GM23338 (cell line): ENCODE results near the gene SYNCRIP. TPM values are rescaled to one million over a fixed set of nuclear protein-coding genes. Genes with fewer than 3 reads are reported as not detected.

Source experiments
- ATAC-seq: fragments of 200-7000 bp; cut with Tn5 transposase; 3 replicates; pipeline ENCODE4 v1.9.1; 2020
- DNase-seq: peaks from one replicate; pipeline ENCODE4 v3.0.0-alpha.2; 2015; ENCODE audit warnings: low spot score
- H2AFZ ChIP-seq: fragments of 200-600 bp; sonication (generic); 2 replicates; pipeline ENCODE4 v1.8.0; 2016; ENCODE audit warnings: antibody characterized with exemption, mild to moderate bottlenecking, moderate library complexity
- H3F3A ChIP-seq: fragments of 200-600 bp; sonication (generic); replicated peaks from 2 replicates; pipeline ENCODE4 v1.8.0; 2017; ENCODE audit warnings: antibody characterized with exemption, mixed run types, low read depth
- H3K27ac ChIP-seq: fragments of 200-600 bp; sonication (generic); 2 replicates; pipeline ENCODE4 v1.6.1; 2016; ENCODE audit warnings: low read depth
- H3K27me3 ChIP-seq: fragments of 200-600 bp; sonication (generic); 2 replicates; pipeline ENCODE4 v1.8.0; 2016; ENCODE audit warnings: mild to moderate bottlenecking, mixed run types, moderate library complexity; ENCODE audit not compliant: insufficient read depth
- H3K36me3 ChIP-seq: fragments of 200-600 bp; sonication (generic); 2 replicates; pipeline ENCODE4 v1.8.0; 2016; ENCODE audit warnings: mild to moderate bottlenecking; ENCODE audit not compliant: insufficient read depth
- H3K4me1 ChIP-seq: fragments of 200-600 bp; sonication (generic); 2 replicates; pipeline ENCODE4 v1.8.0; 2016; ENCODE audit warnings: mild to moderate bottlenecking, moderate library complexity; ENCODE audit not compliant: insufficient read depth
- H3K4me2 ChIP-seq: fragments of 200-600 bp; sonication (generic); 2 replicates; pipeline ENCODE4 v1.7.1; 2017; ENCODE audit warnings: mixed run types
- H3K4me3 ChIP-seq: fragments of 200-600 bp; sonication (generic); 2 replicates; pipeline ENCODE4 v1.6.1; 2016; ENCODE audit warnings: mixed run types
- H3K79me2 ChIP-seq: fragments of 200-600 bp; sonication (generic); replicated peaks from 2 replicates; pipeline ENCODE4 v1.8.0; 2017; ENCODE audit warnings: mild to moderate bottlenecking; ENCODE audit not compliant: insufficient read depth
- H3K9me2 ChIP-seq: fragments of 200-600 bp; sonication (generic); 2 replicates; pipeline ENCODE4 v1.8.0; 2017; ENCODE audit not compliant: insufficient read depth
- H4K20me1 ChIP-seq: fragments of 200-600 bp; sonication (generic); replicated peaks from 2 replicates; pipeline ENCODE4 v1.8.0; 2017; ENCODE audit warnings: mild to moderate bottlenecking; ENCODE audit not compliant: insufficient read depth
- H3K27ac Mint-ChIP-seq: 2 replicates; pipeline ENCODE4 v1.8.0; 2020; ENCODE audit warnings: inconsistent platforms, mild to moderate bottlenecking, moderate library complexity, mixed read lengths
- H3K27me3 Mint-ChIP-seq: 3 replicates; pipeline ENCODE4 v1.8.0; 2022; ENCODE audit warnings: low read depth, mild to moderate bottlenecking, moderate library complexity, mixed read lengths, inconsistent platforms; ENCODE audit not compliant: insufficient read depth, poor library complexity
- H3K36me3 Mint-ChIP-seq: 3 replicates; pipeline ENCODE4 v1.8.0; 2021; ENCODE audit warnings: low read depth, mild to moderate bottlenecking, inconsistent platforms, moderate library complexity, mixed read lengths
- H3K4me1 Mint-ChIP-seq: 3 replicates; pipeline ENCODE4 v1.8.0; 2020; ENCODE audit warnings: mild to moderate bottlenecking, inconsistent platforms, mixed read lengths
- H3K4me3 Mint-ChIP-seq: 3 replicates; pipeline ENCODE4 v1.8.0; 2021; ENCODE audit warnings: moderate library complexity, mild to moderate bottlenecking, inconsistent platforms, mixed read lengths
- H3K9me3 Mint-ChIP-seq: 3 replicates; pipeline ENCODE4 v1.8.0; 2020; ENCODE audit warnings: moderate library complexity, mild to moderate bottlenecking, inconsistent platforms, mixed read lengths
- CREB1 ChIP-seq: fragments of 250-450 bp; sonication (Bioruptor Pico); IDR thresholded peaks from 2 replicates; pipeline ENCODE4 v1.5.0; 2020; ENCODE audit warnings: low read depth, mild to moderate bottlenecking, moderate library complexity
- JUNB ChIP-seq: IDR thresholded peaks from one replicate; pipeline ENCODE4 v1.6.1; 2016; ENCODE audit warnings: antibody characterized with exemption; ENCODE audit not compliant: unreplicated experiment
- POLR2AphosphoS5 ChIP-seq: IDR thresholded peaks from 2 replicates; pipeline ENCODE4 v1.6.1; 2016; ENCODE audit warnings: antibody characterized with exemption, low read depth
- REST ChIP-seq: IDR thresholded peaks from one replicate; pipeline ENCODE4 v1.6.1; 2018; ENCODE audit warnings: antibody characterized with exemption; ENCODE audit not compliant: unreplicated experiment
- STAT1 ChIP-seq: IDR thresholded peaks from one replicate; pipeline ENCODE4 v1.6.1; 2016; ENCODE audit warnings: antibody characterized with exemption; ENCODE audit not compliant: unreplicated experiment
- ZNF114 ChIP-seq: fragments of 250-450 bp; sonication (Bioruptor Pico); IDR thresholded peaks from 2 replicates; pipeline ENCODE4 v1.5.0; 2020; ENCODE audit warnings: mild to moderate bottlenecking, moderate library complexity
- ZNF331 ChIP-seq: fragments of 250-450 bp; sonication (Bioruptor Pico); IDR thresholded peaks from 2 replicates; pipeline ENCODE4 v1.5.0; 2020; ENCODE audit warnings: low read depth, mild to moderate bottlenecking, moderate library complexity
- ZNF462 ChIP-seq: fragments of 250-450 bp; sonication (Bioruptor Pico); IDR thresholded peaks from 2 replicates; pipeline ENCODE4 v1.5.0; 2020; ENCODE audit warnings: mild to moderate bottlenecking, moderate library complexity
- polyA plus RNA-seq: library from polyadenylated mRNA; unstranded; fragments of >200 nt; fragmentation: Nextera tagmentation; extraction: Ambion mirVana; gene quantifications from 2 replicates; pipeline ENCODE4 v1.2.1, GENCODE V29; 2016
- total RNA-seq: library from RNA; depleted of rRNA; stranded (reverse); fragments of >200 nt; shearing (Covaris generic); gene quantifications from 2 replicates; pipeline ENCODE4 v1.2.3, GENCODE V29; 2014
- TF ChIP-seq, protein P1 (sequence below): IDR thresholded peaks from 2 replicates; pipeline ENCODE4 v1.6.1; 2016; ENCODE audit warnings: antibody characterized with exemption

Gene SYNCRIP
- total and polyA plus RNA-seq, 2 experiments from 2014 or later, result 163 to 164 TPM

DNA sequence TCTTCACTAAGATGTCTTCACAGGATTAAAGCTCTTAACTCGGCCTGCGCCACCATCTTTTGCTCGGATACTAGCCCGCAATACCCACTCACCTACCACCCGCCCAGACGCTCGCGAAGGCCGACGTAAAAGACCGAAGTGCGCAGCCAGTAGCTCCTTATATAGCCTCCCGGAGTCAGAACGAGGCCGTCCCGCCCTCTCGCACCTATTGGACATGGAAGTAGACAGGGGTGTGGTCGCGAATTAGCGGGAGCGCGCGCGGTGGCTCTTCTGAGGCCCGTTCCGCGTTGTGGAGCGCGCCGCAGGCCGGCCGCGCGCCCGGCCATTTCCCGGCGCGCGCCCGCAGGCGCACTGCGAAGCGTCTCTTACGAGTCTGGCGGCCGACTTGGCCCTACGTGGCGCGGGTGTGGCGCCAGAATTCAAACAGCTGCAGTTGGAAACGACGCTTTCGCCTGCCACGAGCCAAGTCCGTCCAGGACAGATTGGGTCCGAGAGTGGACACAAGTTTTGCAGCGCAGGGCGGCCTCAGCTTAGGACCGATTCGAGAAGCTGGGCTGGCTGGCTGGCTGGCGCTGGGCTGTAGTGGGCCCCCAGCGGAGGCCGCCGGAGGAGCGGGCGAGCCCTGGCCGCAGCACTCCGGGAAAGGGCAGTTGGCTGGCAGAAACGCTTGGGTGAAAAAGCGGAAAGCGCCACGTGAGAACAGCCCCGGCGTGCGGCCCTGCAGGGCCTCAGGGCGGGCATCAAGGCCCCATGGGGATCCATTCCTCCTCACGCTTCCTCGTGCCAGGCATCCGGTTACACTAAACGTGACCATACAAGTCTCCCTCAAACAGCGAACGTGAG is 36.1 kb upstream of the SYNCRIP start:
- Mint-ChIP-seq H3K27me3 (peaks cover 19% of the 10 kb centered on the region), H3K9me3 (peaks cover 16% of the 10 kb centered on the region; the same call in 2 of the 3 replicates), H3K36me3 (peaks cover 59% of the 10 kb centered on the region), H3K27ac (peak overlapping the region; percentile 100), H3K4me1 (peaks cover 31% of the 10 kb centered on the region), H3K4me3 (peak overlapping the region; percentile 100)
- no peaks in the 10 kb centered on the region for H3K9me2 ChIP-seq
- peak; percentile 60 for TF ChIP-seq CREB1 (CRISPR knock-in tag)
- peak; percentile 21 for TF ChIP-seq REST
- no peak for TF ChIP-seq ZNF462 (CRISPR knock-in tag)
- peak; percentile 100 for TF ChIP-seq POLR2AphosphoS5
- TF ChIP-seq ZNF114 (CRISPR knock-in tag), result peak; percentile 85; the same call in 1 of the 2 replicates
- TF ChIP-seq JUNB, result peak; percentile 21
- TF ChIP-seq, protein P1, sequence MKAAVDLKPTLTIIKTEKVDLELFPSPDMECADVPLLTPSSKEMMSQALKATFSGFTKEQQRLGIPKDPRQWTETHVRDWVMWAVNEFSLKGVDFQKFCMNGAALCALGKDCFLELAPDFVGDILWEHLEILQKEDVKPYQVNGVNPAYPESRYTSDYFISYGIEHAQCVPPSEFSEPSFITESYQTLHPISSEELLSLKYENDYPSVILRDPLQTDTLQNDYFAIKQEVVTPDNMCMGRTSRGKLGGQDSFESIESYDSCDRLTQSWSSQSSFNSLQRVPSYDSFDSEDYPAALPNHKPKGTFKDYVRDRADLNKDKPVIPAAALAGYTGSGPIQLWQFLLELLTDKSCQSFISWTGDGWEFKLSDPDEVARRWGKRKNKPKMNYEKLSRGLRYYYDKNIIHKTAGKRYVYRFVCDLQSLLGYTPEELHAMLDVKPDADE, result peak; percentile 77; the same call in 1 of the 2 replicates
- TF ChIP-seq STAT1, result no peak
- no peak for TF ChIP-seq ZNF331 (CRISPR knock-in tag)
- H3K36me3 ChIP-seq, result peaks cover 45% of the 10 kb centered on the region
- H3K79me2 ChIP-seq, result peaks cover 71% of the 10 kb centered on the region
- peak; percentile 99 for DNase-seq
- H3K4me3 ChIP-seq, result peak overlapping the region; percentile 86
- no peak overlapping the region; the same call in 1 of the 2 replicates for H2AFZ ChIP-seq
- peaks cover 25% of the 10 kb centered on the region for H3K4me1 ChIP-seq
- H3K27ac ChIP-seq, result peak overlapping the region; percentile 99
- no peaks in the 10 kb centered on the region for H3K27me3 ChIP-seq
- H3K4me2 ChIP-seq, result peak overlapping the region; percentile 88
- ATAC-seq, result peak; percentile 83
- peaks cover 34% of the 10 kb centered on the region for H4K20me1 ChIP-seq
- peaks cover 47% of the 10 kb centered on the region for H3F3A ChIP-seq
